ENCODE results near the gene C1orf174.

The C1orf174 gene

GRCh38 chr1:3889936-3890335 lies 10.1 kb downstream of the C1orf174 start:
- peaks cover 82% of the 10 kb centered on the region for H3K36me3 Mint-ChIP-seq (ENCODE audit: low read depth)
- intact Hi-C loops (cut with micrococcal nuclease): loop anchor here (2.0 kb wide), 1 partner anchor 33 kb away; the partner anchor contains the start of genes CEP104 and DFFB
- H3K27me3 Mint-ChIP-seq: no peaks in the 10 kb centered on the region
- H3K27ac Mint-ChIP-seq: peak overlapping the region; percentile 74
- peak overlapping the region; percentile 26 for H3K4me3 Mint-ChIP-seq
- no peaks in the 10 kb centered on the region for H3K9me3 Mint-ChIP-seq
- H3K4me1 Mint-ChIP-seq (ENCODE audit: low read depth): peaks cover 41% of the 10 kb centered on the region

DNA sequence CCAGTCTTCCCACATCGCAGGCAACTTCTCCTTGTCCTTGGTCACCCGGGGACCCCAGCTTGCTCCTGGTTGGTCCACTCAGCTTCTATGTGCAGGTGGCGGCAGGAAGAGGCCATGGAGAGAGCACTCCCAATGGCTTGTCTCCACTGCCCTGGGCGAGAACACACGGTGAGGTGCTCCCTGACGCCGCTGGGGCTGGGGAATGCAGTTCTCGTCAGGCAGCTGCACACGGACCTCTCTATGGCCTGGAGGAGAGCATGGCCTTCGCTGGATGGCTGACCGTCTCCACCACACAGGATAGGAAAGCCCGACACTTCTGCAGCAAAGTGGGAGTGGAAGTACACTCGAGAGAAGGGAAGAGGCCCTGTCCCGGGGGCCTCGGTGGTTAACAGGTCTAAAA lies 11.8 kb downstream of the C1orf174 start:
- Mint-ChIP-seq H3K36me3 (ENCODE audit: low read depth) (peaks cover 87% of the 10 kb centered on the region), H3K9me3 (no peaks in the 10 kb centered on the region), H3K27ac (no peak overlapping the region), H3K4me1 (ENCODE audit: low read depth) (peaks cover 28% of the 10 kb centered on the region), H3K27me3 (no peaks in the 10 kb centered on the region), H3K4me3 (no peak overlapping the region)
- intact Hi-C loops (cut with micrococcal nuclease): no loop called here

DNA sequence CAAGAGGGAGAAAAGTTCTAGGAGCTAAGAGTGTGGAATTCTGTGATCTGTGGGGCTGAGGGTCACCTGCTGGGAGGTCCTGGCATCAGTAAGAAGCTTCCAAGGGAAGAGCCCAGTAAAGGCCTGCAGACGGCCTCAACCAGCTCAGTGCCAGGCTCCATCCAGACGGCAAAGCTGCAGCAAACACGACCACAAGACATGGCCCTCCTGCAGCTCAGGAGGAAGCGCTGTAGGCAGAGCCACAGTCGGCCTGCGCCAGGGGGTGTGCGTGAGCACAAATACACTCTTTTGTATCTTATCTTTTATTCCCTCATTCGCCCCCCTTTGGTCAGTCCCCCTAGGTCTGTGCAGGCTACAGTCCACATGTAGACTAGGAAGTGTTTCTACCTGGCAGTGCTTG lies 13.4 kb downstream of the C1orf174 start:
- no peak overlapping the region for H3K4me3 Mint-ChIP-seq
- no peaks in the 10 kb centered on the region for H3K9me3 Mint-ChIP-seq
- H3K4me1 Mint-ChIP-seq (ENCODE audit: low read depth): peaks cover 17% of the 10 kb centered on the region
- peaks cover 94% of the 10 kb centered on the region for H3K36me3 Mint-ChIP-seq (ENCODE audit: low read depth)
- no peak overlapping the region for H3K27ac Mint-ChIP-seq
- no peaks in the 10 kb centered on the region for H3K27me3 Mint-ChIP-seq
- intact Hi-C loops (cut with micrococcal nuclease): no loop called here

- Mint-ChIP-seq H3K4me3 (no peak overlapping the region), H3K36me3 (ENCODE audit: low read depth) (peaks cover 96% of the 10 kb centered on the region), H3K4me1 (ENCODE audit: low read depth) (peaks cover 17% of the 10 kb centered on the region), H3K9me3 (no peaks in the 10 kb centered on the region), H3K27ac (no peak overlapping the region), H3K27me3 (no peaks in the 10 kb centered on the region)
- intact Hi-C loops (cut with micrococcal nuclease): no loop called here
These were observed 13.9 kb downstream of the C1orf174 start for GRCh38 chr1:3886106-3886670.

GRCh38 chr1:3885611-3886010 lies 14.5 kb downstream of the C1orf174 start:
- peaks cover 99% of the 10 kb centered on the region for H3K36me3 Mint-ChIP-seq (ENCODE audit: low read depth)
- peaks cover 20% of the 10 kb centered on the region for H3K4me1 Mint-ChIP-seq (ENCODE audit: low read depth)
- no peaks in the 10 kb centered on the region for H3K27me3 Mint-ChIP-seq
- no peak overlapping the region for H3K4me3 Mint-ChIP-seq
- H3K9me3 Mint-ChIP-seq: no peaks in the 10 kb centered on the region
- H3K27ac Mint-ChIP-seq: no peak overlapping the region
- intact Hi-C loops (cut with micrococcal nuclease): no loop called here

- no peaks in the 10 kb centered on the region for H3K27me3 Mint-ChIP-seq
- intact Hi-C loops (cut with micrococcal nuclease): no loop called here
- H3K4me1 Mint-ChIP-seq (ENCODE audit: low read depth): peaks cover 17% of the 10 kb centered on the region
- no peak overlapping the region for H3K4me3 Mint-ChIP-seq
- H3K9me3 Mint-ChIP-seq: no peaks in the 10 kb centered on the region
- no peak overlapping the region for H3K27ac Mint-ChIP-seq
- H3K36me3 Mint-ChIP-seq (ENCODE audit: low read depth): peaks cover 99% of the 10 kb centered on the region
These were observed 15.1 kb downstream of the C1orf174 start for GRCh38 chr1:3884966-3885365.

DNA sequence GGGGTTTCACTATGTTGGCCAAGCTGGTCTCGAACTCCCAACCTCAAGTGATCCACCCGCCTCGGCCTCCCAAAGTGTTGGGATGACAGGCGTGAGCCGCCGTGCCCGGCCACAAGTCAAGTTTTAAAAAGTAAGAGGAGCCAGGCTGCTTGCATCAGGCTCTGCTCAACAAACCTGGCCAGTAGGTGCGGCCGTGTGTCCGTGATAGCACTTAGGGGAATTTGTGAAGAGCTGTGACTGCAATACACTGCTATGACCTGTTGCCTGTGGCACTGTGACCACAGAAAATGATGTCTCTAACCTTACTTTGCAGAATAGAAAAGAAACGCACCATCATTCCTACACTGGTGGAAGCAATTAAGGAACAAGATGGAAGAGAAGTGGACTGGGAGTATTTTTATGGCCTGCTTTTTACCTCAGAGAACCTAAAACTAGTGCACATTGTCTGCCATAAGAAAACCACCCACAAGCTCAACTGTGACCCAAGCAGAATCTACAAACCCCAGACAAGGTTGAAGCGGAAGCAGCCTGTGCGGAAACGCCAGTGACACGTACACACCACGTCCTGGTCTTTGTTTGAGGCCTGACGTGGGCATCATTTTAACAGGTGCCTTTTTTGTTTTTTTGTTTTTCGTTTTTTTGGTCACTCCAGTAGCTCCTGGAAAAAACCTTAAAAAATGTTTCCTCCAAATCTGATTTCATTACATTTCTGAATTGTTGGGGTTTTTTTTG lies 16.7 kb downstream of the C1orf174 start:
- H3K9me3 Mint-ChIP-seq: peaks cover 13% of the 10 kb centered on the region
- intact Hi-C loops (cut with micrococcal nuclease): no loop called here
- peaks cover 13% of the 10 kb centered on the region for H3K4me1 Mint-ChIP-seq (ENCODE audit: low read depth)
- no peak overlapping the region for H3K4me3 Mint-ChIP-seq
- no peak overlapping the region for H3K27ac Mint-ChIP-seq
- no peaks in the 10 kb centered on the region for H3K27me3 Mint-ChIP-seq
- peaks cover 99% of the 10 kb centered on the region for H3K36me3 Mint-ChIP-seq (ENCODE audit: low read depth)

DNA sequence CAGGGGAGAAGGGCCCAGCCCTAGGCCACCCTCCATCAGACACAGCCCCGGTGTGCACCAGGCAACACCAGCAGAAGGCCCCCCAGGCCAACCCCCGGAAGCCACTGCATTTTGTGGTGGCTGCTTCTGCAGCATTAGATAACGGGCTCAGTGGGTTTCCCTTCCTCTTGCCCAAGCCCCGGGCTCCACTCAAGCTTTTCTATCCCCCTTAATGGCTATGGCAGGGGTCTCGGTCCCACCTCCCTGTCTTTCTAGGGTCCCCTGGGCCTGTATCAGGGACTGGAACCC lies 18.9 kb downstream of the C1orf174 start:
- Mint-ChIP-seq H3K4me1 (ENCODE audit: low read depth) (peaks cover 13% of the 10 kb centered on the region), H3K27me3 (no peaks in the 10 kb centered on the region), H3K36me3 (ENCODE audit: low read depth) (peaks cover 99% of the 10 kb centered on the region), H3K4me3 (no peak overlapping the region), H3K27ac (no peak overlapping the region), H3K9me3 (peaks cover 17% of the 10 kb centered on the region)
- intact Hi-C loops (cut with micrococcal nuclease): no loop called here

GRCh38 chr1:3880429-3881192 lies 19.5 kb downstream of the C1orf174 start:
- H3K4me1 Mint-ChIP-seq (ENCODE audit: low read depth): peaks cover 13% of the 10 kb centered on the region
- peaks cover 99% of the 10 kb centered on the region for H3K36me3 Mint-ChIP-seq (ENCODE audit: low read depth)
- no peaks in the 10 kb centered on the region for H3K27me3 Mint-ChIP-seq
- intact Hi-C loops (cut with micrococcal nuclease): no loop called here
- H3K4me3 Mint-ChIP-seq: no peak overlapping the region
- peaks cover 17% of the 10 kb centered on the region for H3K9me3 Mint-ChIP-seq
- H3K27ac Mint-ChIP-seq: no peak overlapping the region

- Mint-ChIP-seq H3K27ac (no peak overlapping the region), H3K4me3 (no peak overlapping the region), H3K36me3 (ENCODE audit: low read depth) (peaks cover 99% of the 10 kb centered on the region), H3K4me1 (ENCODE audit: low read depth) (peaks cover 13% of the 10 kb centered on the region), H3K9me3 (peaks cover 17% of the 10 kb centered on the region), H3K27me3 (no peaks in the 10 kb centered on the region)
- intact Hi-C loops (cut with micrococcal nuclease): no loop called here
These were observed 20.2 kb downstream of the C1orf174 start for GRCh38 chr1:3879787-3880428.

DNA sequence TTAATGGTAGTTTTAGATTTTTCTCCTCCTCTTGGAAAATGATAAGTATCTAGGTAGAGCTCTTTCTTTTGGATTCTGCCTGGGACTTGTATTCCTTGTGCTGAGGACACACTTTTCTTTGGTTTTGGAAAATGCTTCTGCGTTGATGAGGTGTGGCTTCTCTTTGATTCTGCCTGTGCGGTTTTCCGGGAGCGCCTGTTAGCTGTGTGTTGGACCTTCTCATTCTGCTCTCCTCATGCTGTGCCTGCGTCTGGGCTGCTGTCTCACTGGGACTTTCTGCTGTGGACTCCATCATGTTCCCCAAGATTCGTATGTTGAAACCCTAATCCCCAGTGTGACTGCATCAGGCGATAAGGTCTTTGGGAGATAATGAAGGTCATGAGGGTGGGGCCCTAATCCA lies 21.0 kb downstream of the C1orf174 start:
- Mint-ChIP-seq H3K4me1 (ENCODE audit: low read depth) (peaks cover 13% of the 10 kb centered on the region), H3K36me3 (ENCODE audit: low read depth) (peaks cover 96% of the 10 kb centered on the region), H3K9me3 (peaks cover 17% of the 10 kb centered on the region), H3K4me3 (no peak overlapping the region), H3K27ac (no peak overlapping the region), H3K27me3 (no peaks in the 10 kb centered on the region)
- intact Hi-C loops (cut with micrococcal nuclease): no loop called here

DNA sequence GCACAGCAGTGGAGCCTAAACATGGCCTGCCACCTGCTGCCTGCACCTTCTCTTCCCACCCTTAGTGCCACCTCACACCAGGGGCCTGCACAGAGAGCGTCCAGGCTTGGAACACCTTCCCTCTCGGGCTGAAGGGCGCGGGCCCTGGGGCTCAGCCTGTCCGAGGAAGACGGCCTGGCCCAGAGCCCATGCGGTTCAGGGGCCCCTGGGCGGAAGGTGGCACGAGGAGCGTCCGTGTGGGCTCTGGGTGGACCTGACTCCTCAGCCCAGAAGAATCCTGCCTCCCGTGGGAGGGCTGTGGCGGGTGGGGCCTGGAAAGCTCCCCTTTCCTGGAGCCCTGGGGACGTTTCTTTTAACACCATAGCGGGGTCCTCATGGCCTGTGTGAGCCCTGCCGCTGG lies 23.4 kb downstream of the C1orf174 start:
- Mint-ChIP-seq H3K4me3 (no peak overlapping the region), H3K27me3 (no peaks in the 10 kb centered on the region), H3K36me3 (ENCODE audit: low read depth) (peaks cover 97% of the 10 kb centered on the region), H3K27ac (no peak overlapping the region), H3K4me1 (ENCODE audit: low read depth) (peaks cover 13% of the 10 kb centered on the region), H3K9me3 (peaks cover 17% of the 10 kb centered on the region)
- intact Hi-C loops (cut with micrococcal nuclease): no loop called here

DNA sequence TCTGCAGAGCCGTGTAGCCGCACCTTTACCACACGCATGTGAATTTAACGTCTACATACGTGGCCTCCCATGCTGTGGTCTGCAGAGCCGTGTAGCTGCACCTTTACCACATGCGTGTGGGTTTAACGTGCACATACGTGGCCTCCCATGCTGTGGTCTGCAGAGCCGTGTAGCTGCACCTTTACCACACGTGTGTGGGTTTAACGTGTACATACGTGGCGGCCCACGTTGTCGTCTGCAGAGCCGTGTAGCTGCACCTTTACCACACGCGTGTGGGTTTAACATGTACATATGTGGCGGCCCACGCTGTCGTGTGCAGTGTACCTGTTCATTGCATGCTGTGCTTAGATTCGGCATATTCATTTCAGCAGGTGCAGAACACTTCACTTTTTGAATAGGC lies 25.3 kb downstream of the C1orf174 start:
- no peaks in the 10 kb centered on the region for H3K27me3 Mint-ChIP-seq
- H3K9me3 Mint-ChIP-seq: peaks cover 17% of the 10 kb centered on the region
- H3K27ac Mint-ChIP-seq: no peak overlapping the region
- no peaks in the 10 kb centered on the region for H3K4me1 Mint-ChIP-seq (ENCODE audit: low read depth)
- H3K36me3 Mint-ChIP-seq (ENCODE audit: low read depth): peaks cover 97% of the 10 kb centered on the region
- intact Hi-C loops (cut with micrococcal nuclease): no loop called here
- H3K4me3 Mint-ChIP-seq: no peak overlapping the region

- intact Hi-C loops (cut with micrococcal nuclease): no loop called here
- no peak overlapping the region for H3K27ac Mint-ChIP-seq
- no peaks in the 10 kb centered on the region for H3K9me3 Mint-ChIP-seq
- H3K4me1 Mint-ChIP-seq (ENCODE audit: low read depth): no peaks in the 10 kb centered on the region
- H3K27me3 Mint-ChIP-seq: no peaks in the 10 kb centered on the region
- peaks cover 97% of the 10 kb centered on the region for H3K36me3 Mint-ChIP-seq (ENCODE audit: low read depth)
- no peak overlapping the region for H3K4me3 Mint-ChIP-seq
These were observed 27.5 kb downstream of the C1orf174 start for GRCh38 chr1:3872546-3872945.

All from dendritic cell treated with granulocyte-macrophage colony-stimulating factor and Interleukin-4, amounts not matched to agents 40 ng/mL and 50 ng/mL, for 4 days (primary cell).